H1 (cell line): ENCODE data around the gene HTRA2. TPM values are rescaled to one million over a fixed set of nuclear protein-coding genes. Genes with fewer than 3 reads are reported as not detected.
A peak's percentile ranks its signal among the peaks of the same experiment; 100 is the strongest.

ENCODE experiments used
- CTCF ChIA-PET: fragments of 300-600 bp; sonication (Branson Sonifier 250); formaldehyde crosslinking; loops from one replicate; lab custom pipeline; 2021; ENCODE audit not compliant: partially characterized antibody; lab: Charles Lee
- POLR2A ChIA-PET: fragments of 300-600 bp; sonication (Branson Sonifier 250); formaldehyde crosslinking; loops from one replicate; lab custom pipeline; 2021; ENCODE audit warnings: inconsistent platforms; ENCODE audit not compliant: partially characterized antibody; lab: Charles Lee
- DNase-seq, 2 experiments: peaks; one replicate each; pipeline versions ENCODE4 v3.0.0 to v3.0.0-alpha.2; 2010 to 2022; ENCODE audit warnings: low spot score in 2 of 2, low read depth in 1 of 2, mixed read lengths in 1 of 2
- FAIRE-seq: peaks from 2 replicates; lab custom pipeline; 2011; peaks lifted over from hg19 to GRCh38; lab: Jason Lieb, UNC
- H2AFZ ChIP-seq: 2 replicates; pipeline ENCODE4 v1.8.1; 2012; ENCODE audit warnings: low read length, inconsistent platforms
- H2AK5ac ChIP-seq: 2 replicates; pipeline ENCODE4 v1.6.1; 2013; ENCODE audit warnings: low read depth, low read length
- H2BK120ac ChIP-seq: replicated peaks from 2 replicates; pipeline ENCODE3; 2013; ENCODE audit warnings: low read depth, low read length, inconsistent platforms
- H2BK12ac ChIP-seq: 2 replicates; pipeline ENCODE4 v1.6.1; 2013; ENCODE audit warnings: low read depth, low read length
- H2BK15ac ChIP-seq: 2 replicates; pipeline ENCODE4 v1.6.1; 2013; ENCODE audit warnings: low read length
- H2BK20ac ChIP-seq: 2 replicates; pipeline ENCODE4 v1.6.1; 2013; ENCODE audit warnings: low read length
- H2BK5ac ChIP-seq: 2 replicates; pipeline ENCODE4 v1.6.1; 2013; ENCODE audit warnings: low read depth, low read length
- H3K14ac ChIP-seq: 2 replicates; pipeline ENCODE4 v1.6.1; 2013; ENCODE audit warnings: inconsistent platforms; ENCODE audit not compliant: insufficient read length
- H3K18ac ChIP-seq: 2 replicates; pipeline ENCODE4 v1.6.1; 2013; ENCODE audit warnings: low read length; ENCODE audit errors: extremely low read depth
- H3K23ac ChIP-seq: 2 replicates; pipeline ENCODE4 v1.6.1; 2013; ENCODE audit warnings: inconsistent platforms; ENCODE audit not compliant: insufficient read length
- H3K23me2 ChIP-seq: 2 replicates; pipeline ENCODE4 v1.6.1; 2013; ENCODE audit warnings: low read depth, low read length
- H3K27ac ChIP-seq: 2 replicates; pipeline ENCODE4 v1.6.1; 2011; ENCODE audit warnings: low read depth, low read length, inconsistent platforms
- H3K27me3 ChIP-seq, 4 experiments: replicated peaks in 1 of 4; 1 replicate in 1 of 4; 2 replicates in 3 of 4; pipeline versions ENCODE4 v1.6.1 to v1.8.1; 2011 to 2013; ENCODE audit warnings: low read length in 3 of 4, mild to moderate bottlenecking in 3 of 4, inconsistent platforms in 2 of 4, mixed read lengths in 2 of 4, moderate library complexity in 1 of 4; ENCODE audit not compliant: control insufficient read depth in 3 of 4, insufficient read depth in 3 of 4; ENCODE audit errors: extremely low read depth in 1 of 4
- H3K36me3 ChIP-seq, 4 experiments: 2 replicates each; pipeline versions ENCODE4 v1.6.1 to v1.8.1; 2011 to 2013; ENCODE audit warnings: mild to moderate bottlenecking in 4 of 4, low read length in 3 of 4, moderate library complexity in 2 of 4, control low read depth in 1 of 4, inconsistent platforms in 1 of 4; ENCODE audit not compliant: insufficient read depth in 4 of 4, control insufficient read depth in 2 of 4
- H3K4ac ChIP-seq: replicated peaks from 2 replicates; pipeline ENCODE3; 2013; ENCODE audit warnings: low read length, low read depth, mixed read lengths, inconsistent platforms; ENCODE audit not compliant: insufficient read length
- H3K4me1 ChIP-seq, 4 experiments: replicated peaks in 1 of 4; 1 replicate in 1 of 4; 2 replicates in 3 of 4; pipeline versions ENCODE4 v1.6.1 to v1.8.1; 2011 to 2013; ENCODE audit warnings: low read length in 3 of 4, inconsistent platforms in 2 of 4, mixed read lengths in 1 of 4; ENCODE audit not compliant: insufficient read depth in 4 of 4, control insufficient read depth in 3 of 4
- H3K4me2 ChIP-seq, 2 experiments: 2 replicates each; pipeline versions ENCODE4 v1.6.1 to v1.8.1; 2011 to 2013; ENCODE audit warnings: low read depth in 2 of 2, low read length in 2 of 2, control low read depth in 1 of 2, inconsistent platforms in 1 of 2, mild to moderate bottlenecking in 1 of 2; ENCODE audit not compliant: insufficient read depth in 1 of 2
- H3K4me3 ChIP-seq, 4 experiments: fragments of 200-600, 300-600 bp in 1 of 4; sonication (generic), shearing (Covaris generic), sonication (Bioruptor Twin) in 1 of 4; 2 replicates each; pipeline versions ENCODE4 v1.5.1 to v1.8.1; 2011 to 2016; ENCODE audit warnings: low read length in 4 of 4, low read depth in 3 of 4, control low read depth in 2 of 4, inconsistent platforms in 2 of 4, mild to moderate bottlenecking in 2 of 4, mixed read lengths in 1 of 4, moderate library complexity in 1 of 4; ENCODE audit not compliant: insufficient read depth in 2 of 4; ENCODE audit errors: extremely low read depth in 1 of 4
- H3K56ac ChIP-seq: replicated peaks from 2 replicates; pipeline ENCODE3; 2013; ENCODE audit warnings: low read depth, mild to moderate bottlenecking, mixed read lengths, low read length, inconsistent platforms; ENCODE audit not compliant: insufficient read length
- H3K79me1 ChIP-seq: 2 replicates; pipeline ENCODE4 v1.6.1; 2013; ENCODE audit warnings: low read depth, low read length, control low read depth
- H3K79me2 ChIP-seq, 2 experiments: 2 replicates each; pipeline versions ENCODE4 v1.6.1 to v1.8.1; 2012 to 2013; ENCODE audit warnings: low read length in 2 of 2, mild to moderate bottlenecking in 2 of 2, inconsistent platforms in 1 of 2; ENCODE audit not compliant: insufficient read depth in 2 of 2, control insufficient read depth in 1 of 2
- H3K9ac ChIP-seq, 4 experiments: replicated peaks in 1 of 4; 1 replicate in 1 of 4; 2 replicates in 3 of 4; pipeline versions ENCODE4 v1.6.1 to v1.8.1; 2011 to 2013; ENCODE audit warnings: low read depth in 3 of 4, low read length in 3 of 4, control low read depth in 2 of 4, mild to moderate bottlenecking in 2 of 4, moderate library complexity in 2 of 4, inconsistent platforms in 1 of 4; ENCODE audit errors: extremely low read depth in 1 of 4
- H3K9me3 ChIP-seq, 2 experiments: 2 replicates each; pipeline versions ENCODE4 v1.6.1 to v1.8.1; 2012 to 2013; ENCODE audit warnings: mild to moderate bottlenecking in 2 of 2, moderate library complexity in 2 of 2, control low read depth in 1 of 2, inconsistent platforms in 1 of 2, low read depth in 1 of 2, low read length in 1 of 2, mixed read lengths in 1 of 2; ENCODE audit not compliant: insufficient read depth in 2 of 2
- H4K20me1 ChIP-seq, 2 experiments: replicated peaks in 1 of 2; 2 replicates each; pipeline versions ENCODE3 to v1.8.1; 2011 to 2013; ENCODE audit warnings: inconsistent platforms in 2 of 2, low read length in 2 of 2, mild to moderate bottlenecking in 1 of 2; ENCODE audit not compliant: insufficient read depth in 2 of 2, control insufficient read depth in 1 of 2
- H4K5ac ChIP-seq: 2 replicates; pipeline ENCODE4 v1.6.1; 2013; ENCODE audit warnings: low read length, low read depth, mixed read lengths, inconsistent platforms; ENCODE audit not compliant: insufficient read length
- H4K8ac ChIP-seq: 2 replicates; pipeline ENCODE4 v1.8.0; 2013; ENCODE audit warnings: mild to moderate bottlenecking, moderate library complexity, low read length, inconsistent platforms; ENCODE audit not compliant: insufficient read depth; ENCODE audit errors: extremely low read depth
- H4K91ac ChIP-seq: replicated peaks from 2 replicates; pipeline ENCODE3; 2013; ENCODE audit warnings: low read length, mixed read lengths, inconsistent platforms; ENCODE audit not compliant: insufficient read length
- ATF2 ChIP-seq: IDR thresholded peaks from 2 replicates; pipeline ENCODE4 v1.6.1; 2012; ENCODE audit warnings: low read length, inconsistent platforms
- CBX8 ChIP-seq: fragments of 300-800, 300-1000 bp; sonication (generic); IDR thresholded peaks from 2 replicates; pipeline ENCODE4 v1.7.1; 2016; ENCODE audit warnings: low read depth, low read length, borderline replicate concordance
- EP300 ChIP-seq, 2 experiments: IDR thresholded peaks; 1 replicate in 1 of 2; 2 replicates in 1 of 2; pipeline ENCODE4 v1.6.1; 2011 to 2012; ENCODE audit warnings: low read depth in 2 of 2, low read length in 2 of 2, mild to moderate bottlenecking in 2 of 2, borderline replicate concordance in 1 of 2, inconsistent platforms in 1 of 2, moderate library complexity in 1 of 2
- KDM4A ChIP-seq: IDR thresholded peaks from one replicate; pipeline ENCODE4 v1.7.1; 2012; ENCODE audit warnings: low read depth, mild to moderate bottlenecking, moderate library complexity, low read length, inconsistent platforms; ENCODE audit not compliant: severe bottlenecking
- POU5F1 ChIP-seq: IDR thresholded peaks from 2 replicates; pipeline ENCODE4 v1.6.1; 2011; ENCODE audit warnings: low read depth, mild to moderate bottlenecking, low read length, moderate library complexity
- SP1 ChIP-seq: IDR thresholded peaks from 2 replicates; pipeline ENCODE4 v1.6.1; 2011; ENCODE audit warnings: low read depth, low read length
- TEAD4 ChIP-seq: IDR thresholded peaks from 2 replicates; pipeline ENCODE4 v1.6.1; 2012; ENCODE audit warnings: low read depth, low read length, inconsistent platforms, mixed read lengths
- WGBS, 2 experiments: shearing (Covaris generic) in 1 of 2; methylation state at CpG; one replicate each; pipeline versions ENCODE4 v1.1.6 to v1.1.7; 2013 to 2015; ENCODE audit warnings: low lambda C conversion rate in 2 of 2, mixed read lengths in 2 of 2, inconsistent platforms in 1 of 2, low coverage in 1 of 2, missing lambda C conversion rate in 1 of 2; ENCODE audit not compliant: insufficient replicate concordance in 2 of 2, insufficient coverage in 1 of 2, insufficient read length in 1 of 2; ENCODE audit errors: extremely low coverage in 1 of 2, missing lambda C conversion rate in 1 of 2; 5-methylcytosine and 5-hydroxymethylcytosine counted together
- polyA plus RNA-seq, 7 experiments: library from polyadenylated mRNA; depleted of rRNA in 3 of 7; stranded (reverse) in 5 of 7; unstranded in 2 of 7; fragments of >200 nt in 5 of 7; fragments of 200-250 nt in 2 of 7; gene quantifications; 1 replicate in 5 of 7; 2 replicates in 1 of 7; 4 replicates in 1 of 7; pipeline versions ENCODE4 v1.2.1 to v1.2.3, GENCODE V29; 2011 to 2013; ENCODE audit warnings: missing spikeins in 2 of 7, mixed read lengths in 2 of 7
- total RNA-seq: library from RNA; stranded (reverse); fragmentation: NEBNext Ultra II Directional; extraction: Animal tissue kit (Norgen Biotek cat#: 25700); gene quantifications from 2 replicates; pipeline ENCODE4 v1.2.1, GENCODE V29; 2021
- TF ChIP-seq, protein P1 (sequence below): IDR thresholded peaks from 2 replicates; pipeline ENCODE4 v1.6.1; 2012; ENCODE audit warnings: inconsistent platforms

The HTRA2 gene
- total and polyA plus RNA-seq, 2 of the 8 experiments (the other 6 are each of a cell fraction or from before 2014, with no cell fraction given): 21.6 to 37.6 TPM

DNA sequence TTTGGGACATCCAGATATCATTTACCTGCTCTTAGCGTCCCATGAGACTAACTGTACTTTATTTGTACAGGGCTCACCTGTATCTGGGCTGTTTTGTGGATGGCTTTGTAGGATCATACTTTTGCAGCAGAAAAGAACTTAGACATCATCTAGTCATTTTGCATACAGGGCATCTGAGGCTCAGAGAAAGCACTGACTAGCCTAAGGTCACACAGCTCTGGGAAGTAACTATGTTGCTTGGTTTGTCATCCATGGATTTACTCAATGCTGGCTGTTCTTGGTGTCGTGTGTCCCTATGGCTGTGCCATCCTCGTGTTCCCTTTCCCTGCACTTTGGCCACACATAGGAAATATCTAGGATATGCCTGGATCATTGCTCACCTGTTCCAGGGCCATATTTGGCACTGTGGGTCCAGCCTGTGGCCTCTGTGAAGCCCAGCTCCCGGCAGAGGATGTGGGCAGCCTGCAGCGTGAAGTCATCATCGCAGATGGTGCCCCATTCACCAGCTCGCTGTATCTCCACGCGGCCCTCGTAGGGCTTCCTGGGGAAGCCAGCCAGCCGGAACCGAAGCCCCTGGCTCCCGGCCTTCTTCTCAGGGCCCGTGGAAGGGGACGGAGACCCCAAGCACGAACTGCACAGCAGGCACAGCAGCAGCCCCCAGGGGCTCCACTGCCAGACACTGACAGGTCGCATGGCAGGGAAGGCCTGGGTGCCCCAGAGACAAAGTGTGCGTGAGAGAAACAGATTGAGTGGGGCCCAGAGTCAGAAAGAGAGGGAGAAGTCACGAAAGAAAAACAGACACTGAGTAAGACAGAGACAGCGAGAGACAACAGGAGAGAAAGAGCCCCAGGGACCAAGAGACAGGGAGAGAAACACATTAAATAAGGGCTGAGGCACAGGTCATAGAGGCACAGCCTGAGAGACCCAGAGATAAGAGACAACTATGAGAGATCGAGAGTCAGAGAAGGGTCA lies 22.5 kb downstream of the HTRA2 start:
- peak overlapping the region in 2 of 4 experiments; percentile 86 to 94; a peak in 4 of 8 replicates for H3K4me3 ChIP-seq
- TF ChIP-seq CBX8 (no peak), KDM4A (no peak), EP300 (IDR thresholded peaks at IDR 0.05; ENCODE audit: borderline replicate concordance in 1 of 2, low read depth in 2 of 2, low read length in 2 of 2) (no peak), TEAD4 (no peak), ATF2 (no peak), SP1 (no peak), POU5F1 (no peak)
- TF ChIP-seq, protein P1, sequence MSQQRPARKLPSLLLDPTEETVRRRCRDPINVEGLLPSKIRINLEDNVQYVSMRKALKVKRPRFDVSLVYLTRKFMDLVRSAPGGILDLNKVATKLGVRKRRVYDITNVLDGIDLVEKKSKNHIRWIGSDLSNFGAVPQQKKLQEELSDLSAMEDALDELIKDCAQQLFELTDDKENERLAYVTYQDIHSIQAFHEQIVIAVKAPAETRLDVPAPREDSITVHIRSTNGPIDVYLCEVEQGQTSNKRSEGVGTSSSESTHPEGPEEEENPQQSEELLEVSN: no peak

More for the DNA sequence above, 22.5 kb downstream of the HTRA2 start:
- H3K79me1 ChIP-seq: no peaks in the 10 kb centered on the region; the same call in 1 of the 2 replicates
- no peak overlapping the region for H2AFZ ChIP-seq
- H3K27ac ChIP-seq: no peak overlapping the region
- DNase-seq (no peak), FAIRE-seq (no peak)
- peaks cover 0 to 3% (median 0%) of the 10 kb centered on the region in 4 experiments; a peak in 1 of 8 replicates for H3K36me3 ChIP-seq
- no peak overlapping the region for H3K23ac ChIP-seq
- H3K18ac ChIP-seq: no peak overlapping the region
- H3K14ac ChIP-seq: no peak overlapping the region
- ChIA-PET CTCF (interaction anchor here (1.5 to 2.8 kb wide), 3 partner anchors 20 to 78 kb away, joined by 4 to 12 read pairs (median 5); no protein-coding TSS in a partner anchor), POLR2A (interaction anchor here (0.7 to 1.5 kb wide), 6 partner anchors 23 to 283 kb away, joined by 3 to 6 read pairs (median 3); partner anchors contain the start of genes AUP1 and HTRA2)
- no peaks in the 10 kb centered on the region for H3K79me2 ChIP-seq
- no peak overlapping the region for H2BK15ac ChIP-seq
- H3K4ac ChIP-seq: no peak overlapping the region
- peaks cover 2 to 4% of the 10 kb centered on the region in 2 experiments for H4K20me1 ChIP-seq
- peaks cover 27% of the 10 kb centered on the region for H3K23me2 ChIP-seq
- H2BK20ac ChIP-seq: 0 out of 2 replicates have a peak overlapping the region, but pooled peaks have one; percentile 9
- WGBS, 2 experiments: 81% methylated on average over 21 of the region's 21 CpGs; no CpG with 5 or more reads in 1 of the 2 experiments
- no peak overlapping the region for H3K56ac ChIP-seq
- peaks cover 5 to 18% (median 10%) of the 10 kb centered on the region in 4 experiments for H3K4me1 ChIP-seq
- H4K8ac ChIP-seq: no peak overlapping the region
- no peak overlapping the region for H3K9ac ChIP-seq
- H2BK5ac ChIP-seq: no peak overlapping the region
- H2BK12ac ChIP-seq: no peak overlapping the region
- H2BK120ac ChIP-seq: no peak overlapping the region
- H4K91ac ChIP-seq: no peak overlapping the region
- no peaks in the 10 kb centered on the region for H3K9me3 ChIP-seq
- H4K5ac ChIP-seq: no peak overlapping the region
- H2AK5ac ChIP-seq: no peak overlapping the region; the same call in 1 of the 2 replicates
- peak overlapping the region; percentile 93 to 94 for H3K4me2 ChIP-seq
- H3K27me3 ChIP-seq: peaks cover 4 to 67% (median 44%) of the 10 kb centered on the region in 4 experiments
